8988T (cell line): ENCODE results near the gene MC1R.

ENCODE experiments used
- DNase-seq: peaks from one replicate; pipeline ENCODE4 v3.0.0; 2011

MC1R gene

DNA sequence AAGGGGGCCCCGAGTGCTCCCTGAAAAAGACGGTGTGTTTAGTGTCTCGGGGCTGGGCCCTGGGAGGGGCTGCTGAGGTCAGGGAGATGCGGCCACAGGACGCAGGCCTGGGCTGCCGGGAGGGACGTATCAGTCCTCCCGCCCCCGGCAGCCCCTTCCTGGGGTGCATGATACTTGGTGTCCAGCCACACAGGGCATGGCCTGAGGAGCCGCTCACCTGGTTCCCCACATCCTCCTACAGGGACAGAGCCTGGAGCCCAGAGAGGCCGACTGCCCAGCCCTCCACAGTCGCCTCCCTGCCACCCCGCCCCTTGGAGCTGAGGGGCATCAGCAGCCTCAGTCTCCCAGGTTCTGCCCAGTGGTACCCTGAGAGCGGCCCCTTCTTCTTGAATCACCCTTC, 17.8 kb downstream of the MC1R start:
- no peak for DNase-seq

- no peak for DNase-seq
Measured at GRCh38 chr16:89936981-89937380, 18.3 kb downstream of the MC1R start.

GRCh38 chr16:89938175-89938885, 19.7 kb downstream of the MC1R start:
- DNase-seq: no peak

GRCh38 chr16:89944773-89945172, 26.1 kb downstream of the MC1R start:
- DNase-seq: no peak

- no peak for DNase-seq
Measured at GRCh38 chr16:89945654-89946053, 27.0 kb downstream of the MC1R start.

DNA sequence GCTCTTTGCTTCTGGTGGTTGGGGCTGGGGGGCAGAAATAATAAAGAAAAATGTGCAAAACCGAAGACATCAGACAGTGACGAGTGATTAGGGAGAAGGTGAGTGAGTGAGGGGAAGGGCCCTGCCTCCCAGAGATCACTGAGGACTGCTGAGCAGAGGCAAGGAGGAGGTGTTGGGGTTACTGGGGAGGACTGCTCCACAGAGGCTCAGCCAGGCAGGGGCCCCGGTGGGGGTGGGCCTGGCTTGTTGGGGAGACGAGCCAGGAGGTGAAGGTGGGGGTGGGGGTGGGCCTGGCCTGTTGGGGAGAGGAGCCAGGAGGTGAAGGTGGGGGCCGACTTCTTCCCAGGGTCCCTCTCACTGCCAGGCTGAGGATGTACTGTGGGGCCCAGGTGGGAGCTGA, 27.9 kb downstream of the MC1R start:
- DNase-seq: no peak

GRCh38 chr16:89949121-89949742, 30.6 kb downstream of the MC1R start:
- no peak for DNase-seq

DNA sequence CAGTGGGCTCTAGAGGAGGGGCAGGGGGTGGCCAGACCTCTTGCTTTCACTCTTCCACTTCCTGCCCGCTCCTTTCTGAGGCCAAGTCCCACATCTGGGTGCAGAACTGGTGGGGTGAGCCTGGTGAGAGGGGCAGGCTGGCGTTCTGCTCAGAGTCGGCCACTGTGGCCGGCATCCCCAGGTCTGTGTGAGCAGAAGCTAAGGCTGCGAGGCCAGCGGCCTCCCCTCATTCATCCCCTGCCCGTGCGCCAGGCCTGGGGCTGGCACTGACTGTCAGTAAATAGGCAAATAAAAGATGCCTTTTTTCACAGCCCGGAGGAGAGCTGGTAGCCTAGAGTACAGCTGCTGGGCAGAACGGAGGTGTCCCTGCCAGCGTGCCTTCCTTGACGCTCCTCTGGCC, 31.1 kb downstream of the MC1R start:
- no peak for DNase-seq

DNA sequence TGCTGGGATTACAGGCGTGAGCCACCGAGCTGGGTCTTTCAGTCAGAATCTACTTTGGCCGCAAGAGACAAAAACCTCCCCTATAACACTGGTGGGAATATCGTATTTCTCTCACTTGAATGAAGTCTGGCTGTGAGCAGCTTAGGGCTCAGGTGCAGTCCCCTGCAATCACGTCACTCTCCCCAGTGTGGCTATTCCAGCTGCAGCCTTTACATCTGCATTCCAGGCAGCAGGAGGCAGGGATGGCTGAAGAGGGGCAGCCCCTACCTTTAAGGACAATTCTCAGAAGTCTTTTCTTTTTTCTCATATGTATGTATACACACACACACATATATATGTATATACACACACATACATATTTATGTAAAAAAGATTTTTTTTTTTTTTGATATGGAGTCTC, 32.8 kb downstream of the MC1R start:
- DNase-seq: no peak

GRCh38 chr16:89952049-89952448, 33.4 kb downstream of the MC1R start:
- no peak for DNase-seq

- no peak for DNase-seq
Measured at GRCh38 chr16:89952551-89952950, 33.9 kb downstream of the MC1R start.

DNA sequence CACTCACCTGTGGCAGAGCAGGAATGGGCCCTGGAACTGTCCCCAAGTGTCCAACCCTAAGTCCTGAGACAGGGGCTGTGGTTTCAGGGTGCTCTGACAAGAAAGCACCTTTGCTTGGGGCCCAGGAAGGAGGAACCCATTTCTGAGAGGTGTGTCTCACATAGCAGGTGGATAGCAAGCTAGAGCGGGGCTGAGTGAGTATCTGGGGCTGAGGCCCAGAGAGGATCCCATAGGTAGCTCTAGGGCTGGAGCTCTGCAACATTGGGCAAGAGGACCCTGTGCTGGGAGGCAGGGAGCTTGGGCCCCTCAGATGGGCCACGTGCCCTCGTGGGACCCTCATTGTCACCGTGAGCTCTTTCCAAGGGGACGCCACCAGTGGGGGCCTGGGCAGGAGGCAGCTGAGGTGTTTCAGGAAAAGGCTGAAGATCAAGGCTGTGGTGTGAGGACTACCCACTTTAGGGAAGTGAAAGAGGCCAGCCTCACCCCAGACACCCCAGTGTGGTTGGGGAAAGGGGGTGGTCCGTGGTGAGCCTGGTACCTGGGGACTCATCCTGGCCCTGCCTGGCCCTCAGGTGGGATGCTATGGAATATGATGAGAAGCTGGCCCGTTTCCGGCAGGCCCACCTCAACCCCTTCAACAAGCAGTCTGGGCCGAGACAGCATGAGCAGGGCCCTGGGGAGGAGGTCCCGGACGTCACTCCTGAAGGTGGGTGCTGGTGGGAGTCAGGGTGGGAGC, 35.2 kb downstream of the MC1R start:
- DNase-seq: no peak

GRCh38 chr16:89954462-89954861, 35.8 kb downstream of the MC1R start:
- no peak for DNase-seq

GRCh38 chr16:89955001-89955685, 36.5 kb downstream of the MC1R start:
- no peak for DNase-seq

GRCh38 chr16:89956505-89957215, 38.0 kb downstream of the MC1R start:
- DNase-seq: no peak

- DNase-seq: no peak
Measured at GRCh38 chr16:89957216-89957785, 38.6 kb downstream of the MC1R start.

DNA sequence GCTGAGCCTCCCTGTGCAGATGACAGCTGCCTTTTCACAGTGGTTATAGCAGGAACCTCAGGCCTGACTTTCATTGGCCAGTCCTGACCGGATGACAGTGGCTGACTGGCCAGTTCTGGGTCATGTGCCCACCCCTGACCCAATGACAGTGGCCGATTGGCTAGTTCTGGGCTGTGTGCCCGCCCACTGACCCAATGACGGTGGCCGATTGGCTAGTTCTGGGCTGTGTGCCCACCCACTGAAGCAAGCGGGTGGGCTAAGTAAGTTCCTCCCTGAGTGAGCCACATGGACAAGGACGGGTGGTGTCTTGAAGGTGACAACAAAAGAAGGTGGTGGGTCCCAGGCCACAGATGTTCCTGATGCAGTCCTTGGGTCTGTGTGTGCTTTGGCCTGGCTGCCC, 39.4 kb downstream of the MC1R start:
- DNase-seq: peak; percentile 94

GRCh38 chr16:89958596-89958995, 39.9 kb downstream of the MC1R start:
- no peak for DNase-seq

DNA sequence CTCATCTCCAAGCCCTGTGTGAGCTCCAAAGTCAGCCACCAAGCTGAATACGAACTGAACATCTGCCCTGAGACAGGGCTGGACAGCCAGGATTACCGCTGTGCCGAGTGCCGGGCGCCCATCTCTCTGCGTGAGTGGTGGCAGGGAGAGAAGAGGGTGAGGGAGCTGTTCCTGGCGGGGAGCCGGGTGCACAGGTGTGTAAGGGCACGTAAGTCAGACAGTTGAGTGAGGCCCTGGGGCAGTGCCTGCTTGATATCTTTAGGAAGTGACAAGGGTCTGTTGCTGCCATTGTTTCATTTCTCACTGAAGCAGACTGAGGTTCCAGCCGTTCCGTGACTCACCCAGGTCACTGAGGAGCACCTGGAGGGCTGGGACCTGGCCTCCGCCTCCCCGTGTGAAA, 42.3 kb downstream of the MC1R start:
- DNase-seq: no peak

- no peak for DNase-seq
Measured at GRCh38 chr16:89961920-89962319, 43.3 kb downstream of the MC1R start.

DNA sequence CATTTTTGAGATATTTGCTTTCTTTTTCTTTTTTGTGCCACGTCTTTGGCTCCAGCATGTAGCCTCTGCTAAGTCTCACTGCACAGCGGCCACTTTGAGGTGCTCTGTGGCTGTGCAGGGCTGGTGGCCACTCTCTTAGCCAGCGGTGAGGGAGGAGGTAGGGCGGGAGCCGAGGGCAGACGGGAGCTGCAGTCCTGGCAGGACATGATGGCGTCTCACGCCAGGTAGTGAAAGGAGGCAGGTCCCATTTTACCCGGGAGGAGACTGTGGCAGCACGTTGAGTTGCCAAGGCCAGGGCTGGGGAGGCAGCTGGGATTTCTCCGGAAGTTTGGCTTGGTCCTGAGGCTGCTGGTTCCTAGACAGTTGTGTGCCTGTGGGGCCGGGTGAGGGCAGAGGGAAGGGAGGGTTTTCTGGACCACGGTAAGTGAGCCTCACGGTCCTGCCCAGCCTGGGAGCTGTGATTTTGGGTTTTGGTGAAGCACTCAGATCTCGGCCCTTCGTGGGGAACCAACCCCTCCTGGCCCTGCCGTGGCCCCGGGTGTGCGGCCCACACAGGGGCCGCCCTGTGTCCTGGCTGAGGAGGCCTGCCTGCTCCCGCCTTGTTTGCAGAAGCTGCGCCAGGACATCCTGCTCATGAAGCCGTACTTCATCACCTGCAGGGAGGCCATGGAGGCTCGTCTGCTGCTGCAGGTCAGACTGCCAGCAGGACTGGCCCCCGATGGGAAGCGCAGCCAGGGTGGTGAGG, 44.3 kb downstream of the MC1R start:
- no peak for DNase-seq

- DNase-seq: no peak
Measured at GRCh38 chr16:89964201-89964600, 45.5 kb downstream of the MC1R start.
